Measurements from ENCODE around the gene ABCC10.
"Not testable (repeated sequence)": the region's sequence is repeated elsewhere in the genome, so short reads cannot be mapped to it uniquely, and the experiment has no call there.

The ABCC10 gene

GRCh38 chr6:43447604-43448003, 20.3 kb downstream of the ABCC10 start:
- DNase-seq (ENCODE audit: low spot score): no peak

- no peak for DNase-seq (ENCODE audit: low spot score)
Measured at GRCh38 chr6:43448916-43449315, 21.6 kb downstream of the ABCC10 start.

GRCh38 chr6:43450699-43451131, 23.4 kb downstream of the ABCC10 start:
- DNase-seq (ENCODE audit: low spot score): no peak

GRCh38 chr6:43451348-43451747, 24.0 kb downstream of the ABCC10 start:
- no peak for DNase-seq (ENCODE audit: low spot score)

- no peak for DNase-seq (ENCODE audit: low spot score)
Measured at GRCh38 chr6:43451939-43452338, 24.6 kb downstream of the ABCC10 start.

GRCh38 chr6:43452896-43453295, 25.6 kb downstream of the ABCC10 start:
- DNase-seq (ENCODE audit: low spot score): no peak

- no peak for DNase-seq (ENCODE audit: low spot score)
Measured at GRCh38 chr6:43453831-43454230, 26.5 kb downstream of the ABCC10 start.

- DNase-seq (ENCODE audit: low spot score): peak; percentile 70
Measured at GRCh38 chr6:43454290-43454695, 27.0 kb downstream of the ABCC10 start.

- DNase-seq (ENCODE audit: low spot score): peak; percentile 8
Measured at GRCh38 chr6:43454696-43455530, 27.6 kb downstream of the ABCC10 start.

- DNase-seq (ENCODE audit: low spot score): peak; percentile 57
Measured at GRCh38 chr6:43455531-43456428, 28.4 kb downstream of the ABCC10 start, which contains the start of gene DLK2. Gene DLK2 (minus strand): TSS chr6:43455548. CDS start chr6:43454825, 723 bp downstream.

- DNase-seq (ENCODE audit: low spot score): no peak
Measured at GRCh38 chr6:43457643-43458042, 30.3 kb downstream of the ABCC10 start.

- DNase-seq (ENCODE audit: low spot score): not testable (repeated sequence)
Measured at GRCh38 chr6:43458154-43458553, 30.8 kb downstream of the ABCC10 start.

GRCh38 chr6:43459535-43459934, 32.2 kb downstream of the ABCC10 start:
- no peak for DNase-seq (ENCODE audit: low spot score)

- DNase-seq (ENCODE audit: low spot score): no peak
Measured at GRCh38 chr6:43460032-43460431, 32.7 kb downstream of the ABCC10 start.

- no peak for DNase-seq (ENCODE audit: low spot score)
Measured at GRCh38 chr6:43461936-43462335, 34.6 kb downstream of the ABCC10 start.

- no peak for DNase-seq (ENCODE audit: low spot score)
Measured at GRCh38 chr6:43464337-43464736, 37.0 kb downstream of the ABCC10 start.

GRCh38 chr6:43465948-43466347, 38.6 kb downstream of the ABCC10 start:
- DNase-seq (ENCODE audit: low spot score): no peak

- DNase-seq (ENCODE audit: low spot score): not testable (repeated sequence)
Measured at GRCh38 chr6:43467265-43467664, 39.9 kb downstream of the ABCC10 start.

- DNase-seq (ENCODE audit: low spot score): no peak
Measured at GRCh38 chr6:43467752-43468151, 40.4 kb downstream of the ABCC10 start.

GRCh38 chr6:43468240-43468639, 40.9 kb downstream of the ABCC10 start:
- DNase-seq (ENCODE audit: low spot score): no peak

- DNase-seq (ENCODE audit: low spot score): no peak
Measured at GRCh38 chr6:43468748-43469681, 41.7 kb downstream of the ABCC10 start.

GRCh38 chr6:43469947-43470346, 42.6 kb downstream of the ABCC10 start:
- no peak for DNase-seq (ENCODE audit: low spot score)

Data from CD4-positive, alpha-beta T cell treated with Interleukin-2 at 100 ng/mL for 4 hours (primary cell).